ENCODE measurements around the gene DEXI.
"Not testable (repeated sequence)": the region's sequence is repeated elsewhere in the genome, so short reads cannot be mapped to it uniquely, and the experiment has no call there.

DNA sequence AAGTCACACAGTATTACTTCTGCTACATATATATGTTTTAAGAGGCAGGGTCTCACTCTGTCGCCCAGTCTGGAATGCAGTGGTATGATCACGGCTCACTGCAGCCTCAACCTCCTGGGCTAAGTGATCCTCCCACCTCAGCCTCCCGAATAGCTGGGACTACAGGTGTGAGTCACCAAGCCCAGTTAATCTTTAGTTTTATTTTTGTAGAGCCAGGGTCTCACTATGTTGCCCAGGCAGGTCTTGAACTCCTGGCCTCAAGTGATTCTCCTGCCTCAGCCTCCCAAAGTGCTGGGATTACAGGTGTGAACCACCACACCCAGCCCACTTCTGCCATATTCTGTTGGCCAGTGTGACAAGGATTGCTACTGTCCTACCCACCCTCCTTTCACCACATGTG, 17.0 kb downstream of the DEXI start:
- TF ChIP-seq, protein P1, sequence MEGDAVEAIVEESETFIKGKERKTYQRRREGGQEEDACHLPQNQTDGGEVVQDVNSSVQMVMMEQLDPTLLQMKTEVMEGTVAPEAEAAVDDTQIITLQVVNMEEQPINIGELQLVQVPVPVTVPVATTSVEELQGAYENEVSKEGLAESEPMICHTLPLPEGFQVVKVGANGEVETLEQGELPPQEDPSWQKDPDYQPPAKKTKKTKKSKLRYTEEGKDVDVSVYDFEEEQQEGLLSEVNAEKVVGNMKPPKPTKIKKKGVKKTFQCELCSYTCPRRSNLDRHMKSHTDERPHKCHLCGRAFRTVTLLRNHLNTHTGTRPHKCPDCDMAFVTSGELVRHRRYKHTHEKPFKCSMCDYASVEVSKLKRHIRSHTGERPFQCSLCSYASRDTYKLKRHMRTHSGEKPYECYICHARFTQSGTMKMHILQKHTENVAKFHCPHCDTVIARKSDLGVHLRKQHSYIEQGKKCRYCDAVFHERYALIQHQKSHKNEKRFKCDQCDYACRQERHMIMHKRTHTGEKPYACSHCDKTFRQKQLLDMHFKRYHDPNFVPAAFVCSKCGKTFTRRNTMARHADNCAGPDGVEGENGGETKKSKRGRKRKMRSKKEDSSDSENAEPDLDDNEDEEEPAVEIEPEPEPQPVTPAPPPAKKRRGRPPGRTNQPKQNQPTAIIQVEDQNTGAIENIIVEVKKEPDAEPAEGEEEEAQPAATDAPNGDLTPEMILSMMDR (IDR thresholded peaks at IDR 0.05) = not testable (repeated sequence)
- TF ChIP-seq POLR2A (IDR thresholded peaks at IDR 0.05) = not testable (repeated sequence)
